GM18951 (cell line): ENCODE measurements around the gene CNN2.

Source experiments
- POLR2A ChIP-seq: IDR thresholded peaks from 4 replicates; pipeline ENCODE4 v1.6.1; 2011; ENCODE audit warnings: mild to moderate bottlenecking; ENCODE audit not compliant: insufficient read length, insufficient read depth; ENCODE audit errors: extremely low read depth
- in situ Hi-C: fragments of 300-500 bp; cut with MboI; formaldehyde crosslinking; loops from one replicate; pipeline ENCODE4 v1.12.0; 2022; ENCODE audit warnings: low sequenced_read_pairs, mixed read lengths, inconsistent platforms; ENCODE audit not compliant: unreplicated experiment

CNN2 gene

DNA sequence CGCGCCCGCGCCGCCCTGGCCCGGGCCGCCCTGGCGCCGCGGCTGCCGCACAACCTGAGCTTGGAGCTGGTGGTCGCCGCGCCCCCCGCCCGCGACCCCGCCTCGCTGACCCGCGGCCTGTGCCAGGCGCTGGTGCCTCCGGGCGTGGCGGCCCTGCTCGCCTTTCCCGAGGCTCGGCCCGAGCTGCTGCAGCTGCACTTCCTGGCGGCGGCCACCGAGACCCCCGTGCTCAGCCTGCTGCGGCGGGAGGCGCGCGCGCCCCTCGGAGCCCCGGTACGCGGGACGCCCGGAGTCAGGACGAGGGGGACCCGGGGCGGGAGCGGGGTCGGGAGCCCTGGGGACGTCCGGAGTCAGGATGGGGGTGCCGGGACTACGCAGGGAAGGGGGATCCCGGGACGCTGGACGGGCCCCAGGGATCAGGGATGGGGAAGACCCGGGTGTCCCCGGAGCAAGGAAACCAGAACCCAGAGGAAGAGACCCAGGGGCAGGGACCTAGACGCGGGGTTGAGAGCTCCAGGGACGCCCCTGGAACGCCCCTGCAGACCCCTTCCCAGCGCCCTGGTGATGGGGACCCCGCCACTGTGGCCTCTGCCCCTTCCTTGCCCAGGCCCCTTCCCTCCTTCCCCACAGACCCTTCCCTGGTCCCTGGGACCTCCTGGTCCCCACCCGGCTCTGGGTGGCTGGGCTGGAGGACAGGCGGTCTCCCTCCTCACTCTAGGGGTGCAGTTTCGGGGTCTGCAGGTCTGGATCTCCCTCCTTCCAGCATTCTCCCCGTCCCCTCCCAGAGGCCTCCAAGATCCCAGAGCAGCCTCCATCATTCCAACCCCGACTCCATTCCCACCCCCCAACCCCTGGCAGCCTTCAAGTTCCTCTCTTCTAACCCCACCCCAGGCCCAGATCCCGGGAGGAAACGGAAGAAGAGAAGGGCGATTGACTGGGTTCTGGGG, 25.5 kb upstream of the CNN2 start:
- in situ Hi-C loops: no loop called here
- TF ChIP-seq POLR2A: no peak

DNA sequence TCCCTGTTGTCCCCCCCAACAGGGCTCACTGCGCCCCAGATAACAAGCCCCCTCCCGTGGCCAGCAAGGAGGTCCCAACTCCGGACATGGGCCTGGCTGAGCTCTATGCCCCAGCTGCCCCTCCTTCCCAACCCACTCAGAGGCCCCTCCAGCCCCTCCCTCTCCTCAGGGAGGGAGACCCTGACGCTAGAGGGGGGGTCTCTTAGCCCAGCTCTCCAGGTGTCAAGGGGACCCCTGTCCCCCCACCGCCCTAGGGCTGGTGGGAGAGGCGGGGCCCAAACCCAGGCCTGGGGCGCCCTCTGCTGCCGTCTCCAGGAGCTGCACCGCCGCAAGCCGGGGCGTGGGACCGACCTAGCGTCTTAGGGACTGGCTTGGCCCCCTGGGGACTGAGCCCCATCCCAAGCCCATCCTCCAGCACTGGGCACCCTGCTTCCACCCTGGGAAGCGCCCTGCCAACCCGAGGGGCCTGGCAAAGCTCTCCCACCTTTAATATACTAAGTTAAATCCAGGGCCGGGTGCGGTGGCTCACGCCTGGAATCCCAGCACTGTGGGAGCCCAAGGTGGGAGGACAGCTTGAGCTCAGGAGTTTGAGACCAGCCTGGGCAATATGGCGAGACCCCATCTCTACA, 24.8 kb upstream of the CNN2 start:
- no peak for TF ChIP-seq POLR2A
- in situ Hi-C loops: no loop called here

DNA sequence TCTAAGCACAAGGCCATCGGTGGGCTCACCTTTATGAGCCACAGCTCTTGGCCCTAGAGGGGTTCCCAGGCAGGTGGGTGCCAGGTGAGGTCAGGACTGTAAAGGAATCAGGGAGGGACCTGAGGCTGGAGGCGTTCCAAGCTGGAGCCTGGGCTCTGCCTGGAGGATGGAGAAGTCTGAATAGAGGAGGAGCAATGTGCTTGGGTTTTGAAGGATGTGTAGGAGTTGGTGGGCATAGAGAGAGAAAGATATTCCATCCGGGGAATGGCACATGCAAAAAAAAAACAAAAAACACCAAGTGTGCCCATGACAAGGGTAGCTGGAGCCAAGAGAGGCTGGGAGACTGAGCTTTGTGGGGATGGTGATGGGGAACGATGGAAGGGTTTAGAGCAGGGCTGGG, 23.8 kb upstream of the CNN2 start:
- in situ Hi-C loops: no loop called here
- TF ChIP-seq POLR2A: no peak

DNA sequence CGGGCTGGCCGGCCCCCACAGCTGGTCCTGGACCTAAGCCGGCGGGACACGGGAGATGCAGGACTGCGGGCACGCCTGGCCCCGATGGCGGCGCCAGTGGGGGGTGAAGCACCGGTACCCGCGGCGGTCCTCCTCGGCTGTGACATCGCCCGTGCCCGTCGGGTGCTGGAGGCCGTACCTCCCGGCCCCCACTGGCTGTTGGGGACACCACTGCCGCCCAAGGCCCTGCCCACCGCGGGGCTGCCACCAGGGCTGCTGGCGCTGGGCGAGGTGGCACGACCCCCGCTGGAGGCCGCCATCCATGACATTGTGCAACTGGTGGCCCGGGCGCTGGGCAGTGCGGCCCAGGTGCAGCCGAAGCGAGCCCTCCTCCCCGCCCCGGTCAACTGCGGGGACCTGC, 23.1 kb upstream of the CNN2 start:
- in situ Hi-C loops: no loop called here
- TF ChIP-seq POLR2A: no peak

DNA sequence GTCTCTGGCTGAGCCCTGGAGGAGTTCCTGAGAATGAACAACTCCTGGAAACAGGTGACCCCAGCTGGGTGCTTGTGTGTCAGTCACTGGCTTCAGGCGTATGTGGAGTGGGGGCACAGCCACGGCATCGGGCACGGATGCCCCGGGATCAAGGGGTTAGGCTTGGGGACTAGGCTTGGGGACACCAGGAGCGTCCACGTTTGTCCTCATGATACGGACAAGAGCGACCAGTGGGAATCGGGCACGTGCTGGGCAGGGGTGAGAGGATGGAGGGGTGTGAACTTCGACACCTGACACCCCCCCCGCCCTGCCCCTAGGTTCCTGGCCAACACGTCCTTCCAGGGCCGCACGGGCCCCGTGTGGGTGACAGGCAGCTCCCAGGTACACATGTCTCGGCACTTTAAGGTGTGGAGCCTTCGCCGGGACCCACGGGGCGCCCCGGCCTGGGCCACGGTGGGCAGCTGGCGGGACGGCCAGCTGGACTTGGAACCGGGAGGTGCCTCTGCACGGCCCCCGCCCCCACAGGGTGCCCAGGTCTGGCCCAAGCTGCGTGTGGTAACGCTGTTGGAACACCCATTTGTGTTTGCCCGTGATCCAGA, 22.1 kb upstream of the CNN2 start:
- TF ChIP-seq POLR2A: no peak

DNA sequence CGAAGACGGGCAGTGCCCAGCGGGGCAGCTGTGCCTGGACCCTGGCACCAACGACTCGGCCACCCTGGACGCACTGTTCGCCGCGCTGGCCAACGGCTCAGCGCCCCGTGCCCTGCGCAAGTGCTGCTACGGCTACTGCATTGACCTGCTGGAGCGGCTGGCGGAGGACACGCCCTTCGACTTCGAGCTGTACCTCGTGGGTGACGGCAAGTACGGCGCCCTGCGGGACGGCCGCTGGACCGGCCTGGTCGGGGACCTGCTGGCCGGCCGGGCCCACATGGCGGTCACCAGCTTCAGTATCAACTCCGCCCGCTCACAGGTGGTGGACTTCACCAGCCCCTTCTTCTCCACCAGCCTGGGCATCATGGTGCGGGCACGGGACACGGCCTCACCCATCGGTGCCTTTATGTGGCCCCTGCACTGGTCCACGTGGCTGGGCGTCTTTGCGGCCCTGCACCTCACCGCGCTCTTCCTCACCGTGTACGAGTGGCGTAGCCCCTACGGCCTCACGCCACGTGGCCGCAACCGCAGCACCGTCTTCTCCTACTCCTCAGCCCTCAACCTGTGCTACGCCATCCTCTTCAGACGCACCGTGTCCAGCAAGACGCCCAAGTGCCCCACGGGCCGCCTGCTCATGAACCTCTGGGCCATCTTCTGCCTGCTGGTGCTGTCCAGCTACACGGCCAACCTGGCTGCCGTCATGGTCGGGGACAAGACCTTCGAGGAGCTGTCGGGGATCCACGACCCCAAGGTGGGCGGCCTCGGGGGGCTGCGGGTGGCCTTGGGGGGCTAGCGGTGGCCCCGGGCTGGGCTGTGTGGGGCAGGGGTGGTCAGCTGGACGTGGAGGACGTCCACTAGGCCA, 21.4 kb upstream of the CNN2 start:
- in situ Hi-C loops: no loop called here

More for the DNA sequence above, 22.1 kb upstream of the CNN2 start:
- in situ Hi-C loops: no loop called here

DNA sequence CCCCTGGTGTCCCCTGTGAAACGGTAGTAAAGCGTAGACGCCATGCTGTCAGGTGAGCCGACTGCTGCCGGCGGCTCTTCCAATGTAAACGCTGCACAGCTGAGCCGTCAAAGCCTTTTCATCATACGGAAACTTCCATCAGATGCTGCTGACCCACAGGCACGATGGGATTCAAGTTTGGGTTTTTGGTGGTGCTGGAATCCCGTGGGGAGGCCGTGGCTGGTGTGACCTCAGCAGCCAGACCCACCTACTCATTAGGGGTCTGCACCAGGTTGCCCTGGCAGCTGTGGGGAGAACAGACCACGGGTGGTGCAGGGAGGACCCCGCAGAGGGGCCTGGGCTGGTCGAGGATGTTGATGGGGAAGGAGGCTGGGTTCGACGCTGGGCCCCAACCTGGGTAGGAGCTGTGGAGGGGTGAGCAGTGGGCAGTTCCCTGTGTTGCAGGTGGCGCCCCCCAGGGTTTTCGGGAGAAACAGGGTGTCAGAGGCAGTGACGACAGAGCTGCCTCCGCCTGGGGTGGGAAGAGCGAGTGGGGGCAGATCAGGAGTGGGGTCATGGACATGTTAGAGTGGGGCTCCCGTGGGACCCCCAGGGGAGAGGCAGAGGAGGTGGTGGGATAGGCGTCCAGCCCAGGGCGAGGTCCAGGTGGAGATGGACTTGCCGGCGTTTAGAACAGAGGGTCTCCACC, 19.6 kb upstream of the CNN2 start:
- TF ChIP-seq POLR2A: no peak
- in situ Hi-C loops: no loop called here

More for the DNA sequence above, 21.4 kb upstream of the CNN2 start:
- no peak for TF ChIP-seq POLR2A

DNA sequence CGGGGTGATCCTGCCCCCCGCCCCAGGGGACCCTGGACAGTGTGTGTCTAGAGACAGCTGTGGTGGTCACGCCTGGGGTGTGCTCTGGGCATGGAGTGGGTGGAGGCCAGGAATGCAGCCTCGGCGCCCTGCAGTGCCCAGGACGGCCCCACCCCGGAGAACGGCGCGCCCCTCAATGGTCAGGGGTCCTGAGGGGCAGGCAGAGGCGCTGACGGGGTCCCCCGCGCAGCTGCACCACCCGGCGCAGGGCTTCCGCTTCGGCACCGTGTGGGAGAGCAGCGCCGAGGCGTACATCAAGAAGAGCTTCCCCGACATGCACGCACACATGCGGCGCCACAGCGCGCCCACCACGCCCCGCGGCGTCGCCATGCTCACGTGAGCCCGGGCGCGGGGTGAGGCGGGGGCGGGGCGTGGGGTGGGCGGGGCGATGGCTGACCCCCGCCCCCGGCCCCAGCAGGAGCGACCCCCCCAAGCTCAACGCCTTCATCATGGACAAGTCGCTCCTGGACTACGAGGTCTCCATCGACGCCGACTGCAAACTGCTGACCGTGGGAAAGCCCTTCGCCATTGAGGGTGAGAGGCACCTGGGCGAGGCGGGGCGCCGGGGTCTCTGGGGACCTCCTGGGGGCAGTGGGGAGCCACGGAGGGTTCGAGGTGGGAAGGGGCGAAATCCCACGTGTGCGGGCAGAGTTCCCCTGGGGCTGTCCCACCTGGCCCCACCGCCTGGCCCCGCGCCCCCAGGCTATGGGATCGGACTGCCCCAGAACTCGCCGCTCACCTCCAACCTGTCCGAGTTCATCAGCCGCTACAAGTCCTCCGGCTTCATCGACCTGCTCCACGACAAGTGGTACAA, 18.8 kb upstream of the CNN2 start:
- no peak for TF ChIP-seq POLR2A
- in situ Hi-C loops: no loop called here

DNA sequence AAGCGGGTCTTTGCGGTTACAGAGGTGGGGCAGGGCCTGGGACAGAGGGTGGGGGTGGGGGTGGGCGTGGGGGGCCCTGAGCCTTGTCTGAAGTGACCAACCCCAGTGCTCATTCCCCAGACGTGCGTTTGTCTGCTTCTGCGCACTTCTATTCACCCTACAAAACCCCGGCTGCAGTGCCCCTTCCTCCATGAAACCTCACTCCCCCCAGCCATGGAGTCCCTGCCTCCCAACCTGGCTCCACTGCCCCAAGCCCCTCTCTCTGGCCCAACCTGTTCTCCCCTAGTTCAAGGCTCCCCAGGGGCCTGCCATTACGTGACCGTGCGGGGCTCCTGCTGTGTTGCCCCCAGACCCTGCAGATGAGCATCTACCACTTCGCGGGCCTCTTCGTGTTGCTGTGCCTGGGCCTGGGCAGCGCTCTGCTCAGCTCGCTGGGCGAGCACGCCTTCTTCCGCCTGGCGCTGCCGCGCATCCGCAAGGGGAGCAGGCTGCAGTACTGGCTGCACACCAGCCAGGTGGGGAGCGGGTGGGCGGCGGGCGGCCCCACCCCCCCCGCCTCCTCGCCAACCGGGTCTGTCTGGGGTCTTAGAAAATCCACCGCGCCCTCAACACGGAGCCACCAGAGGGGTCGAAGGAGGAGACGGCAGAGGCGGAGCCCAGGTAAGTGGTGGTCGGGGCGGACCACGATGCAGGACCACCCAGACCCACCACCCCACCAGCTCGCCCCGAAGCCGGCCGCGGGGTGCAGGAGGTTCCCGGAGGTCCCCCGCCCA, 18.0 kb upstream of the CNN2 start:
- no peak for TF ChIP-seq POLR2A
- in situ Hi-C loops: no loop called here

DNA sequence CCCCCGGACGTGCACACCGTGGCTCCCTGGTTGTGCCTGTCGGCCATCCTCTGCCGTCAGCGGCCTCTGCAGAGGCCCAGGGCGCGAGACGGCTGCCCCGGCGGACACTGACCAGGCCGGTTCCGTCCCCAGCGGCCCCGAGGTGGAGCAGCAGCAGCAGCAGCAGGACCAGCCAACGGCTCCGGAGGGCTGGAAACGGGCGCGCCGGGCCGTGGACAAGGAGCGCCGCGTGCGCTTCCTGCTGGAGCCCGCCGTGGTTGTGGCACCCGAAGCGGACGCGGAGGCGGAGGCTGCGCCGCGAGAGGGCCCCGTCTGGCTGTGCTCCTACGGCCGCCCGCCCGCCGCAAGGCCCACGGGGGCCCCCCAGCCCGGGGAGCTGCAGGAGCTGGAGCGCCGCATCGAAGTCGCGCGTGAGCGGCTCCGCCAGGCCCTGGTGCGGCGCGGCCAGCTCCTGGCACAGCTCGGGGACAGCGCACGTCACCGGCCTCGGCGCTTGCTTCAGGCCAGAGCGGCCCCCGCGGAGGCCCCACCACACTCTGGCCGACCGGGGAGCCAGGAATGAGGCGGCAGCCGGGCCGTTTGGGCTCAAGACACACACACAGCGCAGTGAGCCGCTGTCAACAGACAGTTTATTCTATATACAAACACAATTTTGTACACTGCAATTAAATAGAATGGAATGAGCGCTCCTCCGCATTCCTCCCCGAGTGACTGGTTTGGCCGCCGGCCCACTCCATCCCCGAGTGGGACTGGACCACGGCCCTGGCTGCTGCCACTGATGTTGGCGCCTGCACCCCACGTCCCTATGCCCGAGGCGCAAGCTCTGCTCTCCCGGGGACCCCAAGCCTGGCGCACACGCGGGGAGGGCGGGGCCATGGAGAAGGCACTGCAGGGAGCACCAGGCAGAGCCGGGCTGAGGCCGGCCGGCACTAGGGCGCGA, 17.1 kb upstream of the CNN2 start:
- no peak for TF ChIP-seq POLR2A
- in situ Hi-C loops: no loop called here
